GM18868 (cell line): ENCODE measurements around the gene LRRC8E.
"Not testable (repeated sequence)": the region's sequence is repeated elsewhere in the genome, so short reads cannot be mapped to it uniquely, and the experiment has no call there.

Experiments used
- ATAC-seq: cut with Tn5 transposase; IDR thresholded peaks from one replicate; pipeline ENCODE4 v1.9.1; 2021; ENCODE audit warnings: mild to moderate bottlenecking, moderate library complexity; ENCODE audit not compliant: unreplicated experiment

The LRRC8E gene

DNA sequence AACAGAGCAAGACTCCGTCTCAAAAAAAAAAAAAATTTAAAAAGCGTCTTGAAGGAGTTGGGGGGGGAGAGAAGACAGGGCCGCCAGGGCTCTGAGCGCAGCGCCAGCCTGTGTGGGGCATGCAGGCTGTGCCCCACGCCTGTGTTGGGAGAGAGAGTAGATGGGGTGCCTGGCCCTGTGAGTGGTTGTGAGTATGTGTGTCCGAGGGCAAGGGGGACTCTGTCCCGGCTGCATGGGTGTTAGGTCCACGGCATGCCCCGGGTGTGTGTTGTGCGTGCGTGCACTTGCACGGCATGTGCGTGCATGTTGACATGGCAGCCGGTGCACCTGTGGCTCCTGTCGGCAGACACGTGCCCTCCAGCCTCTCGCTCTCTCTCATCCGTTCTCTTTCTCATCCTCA is 18.8 kb downstream of the LRRC8E start:
- no peak for ATAC-seq

- no peak for ATAC-seq
Observed at GRCh38 chr19:7907544-7907943, 19.2 kb downstream of the LRRC8E start.

DNA sequence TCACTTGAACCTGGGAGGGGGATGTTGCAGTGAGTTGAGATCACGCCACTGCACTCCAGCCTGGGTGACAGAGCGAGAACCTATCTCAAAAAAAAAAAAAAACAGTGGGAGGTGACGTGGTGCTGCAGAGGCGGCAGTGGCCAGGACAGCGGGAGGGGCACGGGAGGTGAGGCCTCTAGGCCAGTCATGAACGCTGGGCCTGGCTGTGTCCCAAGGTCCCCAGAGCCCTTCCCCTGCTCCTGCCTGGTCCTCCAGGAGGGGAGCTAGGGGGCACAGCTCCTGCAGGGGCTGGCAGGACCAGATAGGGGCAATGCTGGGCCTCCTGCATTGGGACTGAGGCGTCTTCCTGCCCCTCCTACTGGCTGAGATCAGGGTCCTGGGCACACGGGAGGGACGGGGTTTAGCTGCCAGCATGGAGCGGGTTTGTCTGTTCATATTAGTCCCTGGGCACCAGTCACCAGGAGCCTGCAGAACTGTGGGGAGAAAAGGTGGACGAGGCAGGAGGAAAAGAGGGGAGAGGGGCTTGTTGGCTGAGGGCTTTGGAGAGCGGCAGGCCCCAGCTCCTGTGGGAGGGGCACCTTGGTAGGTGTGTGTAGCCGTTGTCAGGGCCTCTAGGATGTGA is 19.9 kb downstream of the LRRC8E start:
- ATAC-seq: no peak

- ATAC-seq: no peak
Observed at GRCh38 chr19:7908742-7909461, 20.6 kb downstream of the LRRC8E start.

GRCh38 chr19:7909471-7910067 is 21.3 kb downstream of the LRRC8E start:
- ATAC-seq: no peak

DNA sequence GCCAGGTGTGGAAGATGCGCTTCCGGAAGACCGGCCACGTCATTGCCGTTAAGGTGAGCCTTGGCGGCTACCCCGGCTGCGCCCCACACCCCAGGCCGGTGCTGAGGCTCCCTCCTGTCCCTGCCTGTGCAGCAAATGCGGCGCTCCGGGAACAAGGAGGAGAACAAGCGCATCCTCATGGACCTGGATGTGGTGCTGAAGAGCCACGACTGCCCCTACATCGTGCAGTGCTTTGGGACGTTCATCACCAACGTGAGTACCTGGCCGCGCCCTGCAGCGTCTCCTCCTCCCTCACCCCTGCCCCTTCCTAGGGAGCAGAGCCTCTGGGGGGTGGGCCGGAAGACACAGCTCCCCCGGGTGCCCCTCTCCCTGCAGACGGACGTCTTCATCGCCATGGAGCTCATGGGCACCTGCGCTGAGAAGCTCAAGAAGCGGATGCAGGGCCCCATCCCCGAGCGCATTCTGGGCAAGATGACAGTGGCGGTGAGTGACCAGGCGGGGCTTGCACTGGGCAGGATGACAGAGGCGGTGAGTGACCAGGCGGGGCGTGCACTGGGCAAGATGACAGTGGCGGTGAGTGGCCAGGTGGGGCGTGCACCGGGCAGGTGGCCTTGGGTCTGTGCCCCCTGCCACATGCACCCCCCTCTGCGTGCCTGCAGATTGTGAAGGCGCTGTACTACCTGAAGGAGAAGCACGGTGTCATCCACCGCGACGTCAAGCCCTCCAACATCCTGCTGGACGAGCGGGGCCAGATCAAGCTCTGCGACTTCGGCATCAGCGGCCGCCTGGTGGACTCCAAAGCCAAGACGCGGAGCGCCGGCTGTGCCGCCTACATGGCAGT is 22.2 kb downstream of the LRRC8E start:
- ATAC-seq: no peak

- no peak for ATAC-seq
Observed at GRCh38 chr19:7911508-7912143, 23.3 kb downstream of the LRRC8E start.

- no peak for ATAC-seq
Observed at GRCh38 chr19:7912144-7912696, 23.9 kb downstream of the LRRC8E start.

GRCh38 chr19:7912697-7913564 is 24.6 kb downstream of the LRRC8E start:
- ATAC-seq: no peak

GRCh38 chr19:7913652-7914051 is 25.3 kb downstream of the LRRC8E start:
- ATAC-seq: no peak

DNA sequence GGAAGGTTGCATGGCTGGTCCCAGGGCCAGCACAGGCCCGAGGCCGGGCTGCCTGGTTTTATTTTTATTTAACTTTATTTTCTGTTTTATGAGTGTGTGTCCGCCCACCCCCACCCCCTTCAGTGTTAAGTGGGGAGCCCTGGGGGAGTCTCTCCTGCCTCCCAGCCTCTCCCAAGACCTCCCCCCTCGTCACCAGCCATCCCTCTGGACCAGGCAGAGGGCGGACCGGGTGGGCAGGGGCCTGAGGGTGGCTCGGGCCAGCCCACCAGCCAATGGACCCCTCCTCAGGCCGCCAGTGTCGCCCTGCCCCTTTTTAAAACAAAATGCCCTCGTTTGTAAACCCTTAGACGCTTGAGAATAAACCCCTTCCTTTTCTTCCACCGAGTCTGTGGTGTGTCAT is 25.8 kb downstream of the LRRC8E start:
- ATAC-seq: no peak

- no peak for ATAC-seq
Observed at GRCh38 chr19:7914598-7915045, 26.3 kb downstream of the LRRC8E start, which contains the start of gene TGFBR3L. Gene TGFBR3L, plus strand, starts transcription at chr19:7914830.

DNA sequence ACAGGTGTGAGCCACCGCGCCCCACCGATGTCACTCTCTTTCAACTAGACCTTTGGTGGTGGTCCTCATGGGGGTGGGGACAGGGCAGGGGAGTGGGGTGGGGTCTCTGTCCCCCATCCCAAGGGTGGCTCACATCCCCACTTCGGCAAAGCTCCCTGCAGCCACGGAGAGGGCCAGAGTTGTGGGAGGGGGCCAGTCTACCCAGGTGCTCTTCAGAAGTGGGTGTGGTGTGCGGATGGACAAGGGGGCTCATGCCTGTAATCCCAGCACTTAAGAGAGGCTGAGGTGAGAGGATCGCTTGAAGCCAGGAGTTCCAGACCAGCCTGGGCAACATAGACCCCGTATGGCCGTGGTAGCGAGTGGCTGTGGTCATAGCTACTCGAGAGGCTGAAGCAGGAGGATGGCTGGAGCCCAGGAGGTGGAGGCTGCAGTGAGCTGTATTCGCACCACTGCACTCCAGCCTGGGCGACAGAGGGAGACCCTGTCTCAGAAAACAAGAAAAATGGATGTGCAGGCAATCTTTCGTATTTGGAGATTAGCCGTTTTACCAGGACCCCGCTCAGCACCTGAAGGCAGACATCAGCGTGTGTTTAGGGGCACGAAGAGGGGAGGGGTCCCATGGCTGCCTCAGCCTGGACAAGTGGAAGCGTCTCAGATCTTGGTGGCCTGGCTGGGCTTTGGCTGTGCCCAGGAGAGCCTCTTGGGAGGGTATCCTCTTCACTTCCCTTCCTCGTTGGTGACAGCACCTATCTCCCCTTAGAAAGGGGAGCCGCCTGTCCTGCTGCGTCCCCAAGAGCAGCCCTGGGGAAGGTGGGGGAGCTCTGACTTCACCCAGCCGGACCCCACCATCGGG is 27.2 kb downstream of the LRRC8E start:
- ATAC-seq: no peak

GRCh38 chr19:7916103-7916954 is 28.0 kb downstream of the LRRC8E start:
- no peak for ATAC-seq

- no peak for ATAC-seq
Observed at GRCh38 chr19:7916955-7917266, 28.6 kb downstream of the LRRC8E start.

- ATAC-seq: no peak
Observed at GRCh38 chr19:7917267-7918061, 29.2 kb downstream of the LRRC8E start.

DNA sequence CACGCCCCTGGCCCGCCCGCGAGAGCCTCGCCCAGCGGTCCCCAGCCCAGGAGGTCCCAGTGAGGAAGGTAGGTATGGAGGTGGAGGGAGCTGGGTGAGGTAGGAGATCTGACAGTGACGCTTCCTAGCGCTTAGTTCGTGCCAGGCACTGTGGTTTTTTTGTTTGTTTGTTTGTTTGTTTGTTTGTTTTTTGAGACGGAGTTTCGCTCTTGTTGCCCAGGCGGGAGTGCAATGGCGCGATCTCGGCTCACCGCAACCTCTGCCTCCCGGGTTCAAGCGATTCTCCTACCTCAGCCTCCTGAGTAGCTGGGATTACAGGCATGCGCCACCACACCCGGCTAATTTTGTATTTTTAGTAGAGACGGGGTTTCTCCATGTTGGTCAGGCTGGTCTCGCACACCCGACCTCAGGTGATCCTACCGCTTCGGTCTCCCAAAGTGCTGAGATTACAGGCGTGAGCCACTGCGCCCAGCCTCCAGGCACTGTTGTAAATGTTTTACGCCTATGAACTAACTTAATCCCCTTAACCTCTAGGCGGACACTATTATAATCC is 29.8 kb downstream of the LRRC8E start:
- ATAC-seq: not testable (repeated sequence)
